Measurements from ENCODE around the gene TACC2.

The TACC2 gene

DNA sequence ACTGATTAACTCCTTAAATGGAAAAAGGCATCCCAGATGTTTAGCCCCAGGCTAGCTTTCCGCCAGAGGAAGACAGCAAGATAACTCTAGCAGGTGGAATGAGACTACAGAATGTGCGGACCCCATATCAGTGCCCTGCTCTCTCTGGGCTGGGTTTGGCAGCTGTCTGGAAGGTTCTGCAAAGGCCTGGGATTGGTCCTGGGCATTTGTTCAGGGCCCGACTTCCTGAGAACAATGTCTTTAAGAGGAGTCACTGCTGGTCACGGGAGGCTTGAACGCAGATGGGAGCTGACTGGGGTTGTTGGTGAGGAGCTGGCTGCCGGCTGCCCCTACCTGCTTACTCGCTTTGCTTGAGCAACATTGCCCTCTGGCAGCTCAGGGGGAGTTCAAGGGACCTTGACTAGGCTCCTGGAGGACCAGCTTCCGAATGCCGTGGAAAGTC lies 151.5 kb downstream of the TACC2 start:
- TF ChIP-seq, protein P1, sequence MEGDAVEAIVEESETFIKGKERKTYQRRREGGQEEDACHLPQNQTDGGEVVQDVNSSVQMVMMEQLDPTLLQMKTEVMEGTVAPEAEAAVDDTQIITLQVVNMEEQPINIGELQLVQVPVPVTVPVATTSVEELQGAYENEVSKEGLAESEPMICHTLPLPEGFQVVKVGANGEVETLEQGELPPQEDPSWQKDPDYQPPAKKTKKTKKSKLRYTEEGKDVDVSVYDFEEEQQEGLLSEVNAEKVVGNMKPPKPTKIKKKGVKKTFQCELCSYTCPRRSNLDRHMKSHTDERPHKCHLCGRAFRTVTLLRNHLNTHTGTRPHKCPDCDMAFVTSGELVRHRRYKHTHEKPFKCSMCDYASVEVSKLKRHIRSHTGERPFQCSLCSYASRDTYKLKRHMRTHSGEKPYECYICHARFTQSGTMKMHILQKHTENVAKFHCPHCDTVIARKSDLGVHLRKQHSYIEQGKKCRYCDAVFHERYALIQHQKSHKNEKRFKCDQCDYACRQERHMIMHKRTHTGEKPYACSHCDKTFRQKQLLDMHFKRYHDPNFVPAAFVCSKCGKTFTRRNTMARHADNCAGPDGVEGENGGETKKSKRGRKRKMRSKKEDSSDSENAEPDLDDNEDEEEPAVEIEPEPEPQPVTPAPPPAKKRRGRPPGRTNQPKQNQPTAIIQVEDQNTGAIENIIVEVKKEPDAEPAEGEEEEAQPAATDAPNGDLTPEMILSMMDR (conservative IDR thresholded peaks at IDR 0.05) = no peak
- no peak for TF ChIP-seq ZFX (IDR thresholded peaks at IDR 0.05)
- H3K27ac ChIP-seq = no peak overlapping the region

DNA sequence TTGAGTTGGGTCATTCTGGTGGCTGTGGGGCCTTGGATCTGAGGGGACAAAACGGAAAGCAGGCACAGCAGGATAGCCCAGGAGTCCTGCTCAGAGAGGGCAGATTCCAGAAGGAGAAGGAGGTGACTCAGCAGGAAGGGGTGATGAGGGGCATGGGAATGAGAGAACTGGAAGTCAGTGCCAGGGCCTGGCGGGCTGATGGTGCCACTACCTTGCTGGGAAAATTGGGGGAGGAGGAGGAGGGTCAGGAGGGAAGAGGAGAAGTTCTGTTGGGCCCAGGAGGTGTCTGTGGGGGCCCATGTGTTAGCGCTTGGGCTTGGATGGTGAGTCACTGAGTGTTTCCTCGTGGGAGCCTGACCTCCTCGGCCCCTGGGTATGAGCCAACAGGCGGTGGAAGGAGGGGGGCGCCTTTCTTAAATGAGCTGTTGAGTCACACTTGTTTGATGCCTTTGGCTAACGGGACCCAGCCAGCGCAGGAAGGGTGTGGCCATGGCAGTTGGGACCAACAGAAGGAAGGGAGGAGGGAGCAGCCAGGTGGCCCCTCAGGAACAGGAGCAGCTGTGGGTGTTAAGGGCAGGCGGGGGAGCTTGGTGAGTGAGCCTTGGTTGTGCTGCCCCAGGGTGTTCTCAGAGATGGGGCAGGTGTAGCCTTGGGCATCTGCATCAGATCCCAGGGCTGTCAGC lies 152.1 kb downstream of the TACC2 start:
- no peak overlapping the region for H3K27ac ChIP-seq
- TF ChIP-seq, protein P1 (conservative IDR thresholded peaks at IDR 0.05) = no peak
- TF ChIP-seq ZFX (IDR thresholded peaks at IDR 0.05) = no peak

DNA sequence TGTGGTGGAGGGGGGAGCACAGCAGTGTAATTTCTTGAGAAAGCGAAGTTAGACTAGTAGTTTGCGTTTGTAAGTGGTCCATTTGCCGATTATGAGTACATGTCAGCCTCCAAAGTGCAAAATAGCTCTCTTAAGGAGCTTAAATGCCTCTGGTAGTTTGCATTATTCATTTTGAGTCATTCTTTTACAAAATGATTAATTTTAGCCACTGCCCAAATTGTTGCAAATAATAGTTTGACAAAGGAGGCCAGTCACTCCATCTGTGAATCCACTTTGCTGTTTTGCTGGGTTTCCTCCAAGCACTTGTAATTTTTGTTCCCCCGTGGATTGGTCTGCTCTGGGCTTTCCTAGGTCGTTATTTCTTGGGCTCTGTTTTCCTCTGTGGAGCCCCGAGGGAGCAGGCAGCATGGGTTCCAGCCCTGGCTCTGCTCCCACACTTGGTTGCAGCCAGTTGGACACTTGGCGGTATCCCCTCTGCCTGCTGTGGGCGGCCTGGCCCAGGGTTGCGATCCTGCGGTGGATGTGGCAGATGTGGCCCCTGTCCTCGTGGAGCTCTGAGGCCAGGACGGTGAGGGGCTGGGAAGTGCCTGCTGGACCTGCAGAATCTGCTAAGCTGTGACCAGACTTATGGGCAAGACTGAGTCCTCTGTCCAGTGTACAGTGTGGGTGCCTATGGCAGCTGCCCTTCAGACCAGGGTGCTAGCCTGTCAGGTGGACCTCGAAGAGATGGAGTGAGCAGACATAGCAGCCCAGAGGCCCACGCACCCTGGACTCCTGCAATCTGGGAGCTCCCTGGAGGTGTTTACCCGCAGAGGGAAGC lies 153.1 kb downstream of the TACC2 start:
- TF ChIP-seq ZFX (IDR thresholded peaks at IDR 0.05) = no peak
- TF ChIP-seq, protein P1 (conservative IDR thresholded peaks at IDR 0.05) = no peak
- no peak overlapping the region for H3K27ac ChIP-seq

DNA sequence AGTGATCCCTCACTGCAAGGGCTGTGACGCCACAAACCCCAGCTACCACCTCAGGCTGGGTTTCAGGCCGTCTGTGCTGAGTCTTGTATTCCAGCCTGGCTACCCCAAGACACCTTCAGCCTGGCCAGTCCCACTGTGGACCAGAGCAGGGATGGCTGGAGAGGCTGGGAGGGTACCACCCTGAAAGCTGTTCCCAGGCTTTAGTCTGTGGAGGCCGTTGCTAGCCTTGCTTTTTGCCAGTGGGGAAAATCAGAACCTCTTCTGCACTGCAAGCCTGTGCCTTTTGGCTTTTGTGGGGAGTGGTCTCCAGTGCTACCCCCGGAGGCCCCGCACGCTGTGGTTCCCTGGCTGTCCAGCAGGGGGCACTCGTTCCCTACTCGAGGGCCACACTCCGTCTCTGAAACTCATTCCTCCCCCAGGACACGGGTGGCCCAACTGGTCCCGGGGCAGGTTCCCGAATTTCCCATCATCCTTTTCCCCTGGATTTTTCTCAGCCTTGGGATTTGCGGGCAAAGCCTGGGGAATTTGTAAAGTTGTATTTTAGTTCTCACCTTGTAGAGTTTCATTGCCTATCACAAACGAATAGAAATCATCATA lies 153.8 kb downstream of the TACC2 start:
- H3K27ac ChIP-seq = no peak overlapping the region
- TF ChIP-seq, protein P1 (conservative IDR thresholded peaks at IDR 0.05) = peak; percentile 98
- no peak for TF ChIP-seq ZFX (IDR thresholded peaks at IDR 0.05)

DNA sequence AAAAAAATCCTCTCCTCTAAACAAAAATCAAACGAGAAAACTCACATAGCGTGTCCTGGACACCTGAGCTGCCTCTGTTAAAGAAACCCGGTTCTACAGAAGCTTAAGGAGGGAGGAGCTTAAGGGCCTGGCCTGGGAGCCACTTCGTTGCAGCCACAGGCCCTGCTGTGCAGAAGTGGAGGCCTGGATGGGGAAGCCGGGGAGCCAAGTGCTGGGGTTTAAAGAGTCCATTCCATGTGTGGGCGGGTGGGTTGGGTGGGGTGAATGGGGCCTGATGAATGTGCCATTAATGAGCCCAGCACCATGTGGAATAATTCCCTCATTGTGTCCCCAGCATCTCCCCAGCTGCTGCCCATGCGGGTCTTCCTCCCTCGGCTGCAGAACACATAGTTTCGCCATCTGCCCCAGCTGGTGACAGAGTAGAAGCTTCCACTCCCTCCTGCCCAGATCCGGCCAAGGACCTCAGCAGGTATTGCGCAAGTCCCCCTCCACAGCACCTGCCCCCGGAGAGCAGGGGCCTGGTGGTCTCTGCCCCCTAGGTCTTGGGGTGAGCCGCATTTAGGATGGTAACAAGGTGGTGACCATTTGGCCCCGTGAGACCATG lies 154.4 kb downstream of the TACC2 start:
- no peak for TF ChIP-seq ZFX (IDR thresholded peaks at IDR 0.05)
- TF ChIP-seq, protein P1 (conservative IDR thresholded peaks at IDR 0.05) = no peak; the same call in 1 of the 2 replicates
- H3K27ac ChIP-seq = no peak overlapping the region

DNA sequence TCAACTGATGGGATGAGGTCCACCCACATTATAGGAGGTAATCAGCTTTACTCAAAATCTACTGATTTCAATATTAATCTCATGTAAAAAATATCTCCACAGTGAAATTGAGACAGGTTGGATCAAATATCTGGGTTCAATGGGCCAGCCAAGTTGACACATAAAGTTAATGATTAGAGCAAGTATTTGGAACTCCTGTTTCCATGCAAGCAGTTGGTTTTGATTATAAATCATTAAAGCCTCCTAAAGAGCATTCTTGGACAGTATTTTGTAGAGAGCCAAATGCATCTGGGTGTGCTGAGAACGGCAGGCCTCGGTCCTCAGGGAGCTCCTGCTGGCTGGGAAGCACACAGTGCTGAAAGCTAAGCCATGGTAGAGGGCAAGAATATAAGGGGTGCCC lies 155.2 kb downstream of the TACC2 start:
- TF ChIP-seq, protein P1 (conservative IDR thresholded peaks at IDR 0.05) = no peak
- no peak for TF ChIP-seq ZFX (IDR thresholded peaks at IDR 0.05)

More for the DNA sequence above, 155.2 kb downstream of the TACC2 start:
- H3K27ac ChIP-seq = no peak overlapping the region
